HCEC 1CT (cell line): Measurements from ENCODE around the gene PGR.
A peak's percentile ranks its signal among the peaks of the same experiment; 100 is the strongest.

Source experiments
- DNase-seq: peaks from one replicate; pipeline ENCODE4 v3.0.0-alpha.2; 2017

Gene PGR

DNA sequence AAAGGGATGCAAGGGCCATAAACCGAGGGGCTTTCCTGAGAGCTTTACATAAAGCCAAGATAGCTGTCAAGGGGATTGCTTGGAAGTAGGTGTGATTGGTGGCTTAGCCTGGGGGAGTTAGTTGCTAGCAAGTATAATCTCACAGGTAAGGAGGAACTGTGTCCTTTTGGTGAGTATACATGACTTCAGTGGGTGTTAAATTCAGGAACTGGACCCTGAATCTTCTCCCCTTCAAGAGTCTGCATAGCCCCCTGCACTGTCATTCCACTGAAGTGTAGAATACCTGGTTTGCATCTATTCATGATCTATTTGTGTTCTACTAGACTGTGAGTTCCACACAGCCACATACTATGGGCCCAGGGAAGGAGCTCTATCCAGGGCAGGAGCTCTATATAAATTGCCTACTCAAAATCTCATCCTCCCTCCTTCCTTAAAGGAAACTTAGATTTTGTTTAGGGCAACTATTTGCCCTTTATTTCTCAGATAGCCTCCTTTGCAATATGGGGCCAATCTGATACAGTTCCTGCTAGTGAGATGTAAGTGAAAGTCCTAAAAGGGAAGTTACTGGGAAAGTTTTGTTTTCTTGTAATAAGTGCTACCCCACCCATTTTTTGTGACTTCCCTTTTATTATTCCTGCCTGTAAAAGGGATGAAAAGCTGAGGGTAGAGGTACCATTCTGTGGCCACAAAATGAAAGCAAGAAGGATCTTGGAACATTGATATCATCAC is 120.5 kb downstream of the PGR start:
- DNase-seq = no peak

DNA sequence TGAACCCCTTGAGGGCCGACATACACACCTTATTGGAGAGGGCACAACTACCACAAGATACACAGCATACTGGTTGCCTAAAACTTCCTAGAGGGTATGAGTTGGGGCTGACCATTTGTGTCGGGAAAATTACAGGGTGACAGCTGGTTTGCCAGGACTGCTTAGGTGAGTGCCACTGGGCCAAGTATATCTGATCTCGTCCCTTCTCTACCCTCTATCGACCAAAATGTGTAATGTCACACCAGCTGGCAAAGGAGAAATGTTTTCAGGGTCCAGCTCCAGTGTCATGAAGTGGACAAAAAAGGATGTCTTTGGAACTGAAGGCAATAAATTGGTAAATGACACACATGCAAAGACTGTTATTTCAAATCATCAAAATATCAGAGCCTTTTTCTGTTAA is 126.1 kb downstream of the PGR start:
- DNase-seq = peak; percentile 18

DNA sequence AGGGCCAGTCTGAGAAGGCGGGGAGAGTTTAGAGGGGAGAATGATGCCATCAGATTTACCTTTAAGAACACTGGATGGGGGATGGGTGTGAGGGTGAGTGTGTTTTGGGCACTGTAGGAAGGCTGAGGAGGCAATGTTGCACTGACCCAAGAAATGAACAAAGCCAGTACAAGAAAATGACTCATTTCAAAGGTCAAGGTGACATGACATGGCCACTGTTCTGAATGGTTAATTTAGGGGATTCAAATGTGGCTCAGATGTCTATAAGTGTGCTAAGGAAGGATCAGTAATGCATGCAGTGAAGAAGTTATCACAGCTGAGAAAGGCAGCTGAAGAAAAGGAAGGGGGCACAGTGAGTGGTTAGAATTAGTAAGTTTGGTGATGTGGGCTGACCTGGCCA is 129.9 kb downstream of the PGR start:
- DNase-seq = no peak

DNA sequence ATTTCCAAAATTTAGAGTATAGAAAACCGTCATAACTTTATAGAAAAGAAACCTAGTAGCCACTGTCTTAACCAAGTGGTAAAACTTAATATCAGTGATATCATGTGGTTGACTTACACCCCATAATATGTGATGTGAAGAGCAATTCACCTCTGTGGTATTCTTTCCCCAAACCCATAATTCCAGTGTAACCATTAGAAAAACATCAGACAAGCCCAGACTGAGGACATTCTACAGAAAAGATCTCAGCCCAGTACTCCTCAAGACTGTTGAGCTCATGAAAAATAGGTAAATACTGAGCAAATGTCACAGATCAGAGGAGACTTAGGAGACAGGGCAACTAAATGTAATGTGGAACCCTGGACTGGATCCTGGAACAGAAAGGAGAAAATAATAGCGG is 134.6 kb downstream of the PGR start:
- DNase-seq = no peak

DNA sequence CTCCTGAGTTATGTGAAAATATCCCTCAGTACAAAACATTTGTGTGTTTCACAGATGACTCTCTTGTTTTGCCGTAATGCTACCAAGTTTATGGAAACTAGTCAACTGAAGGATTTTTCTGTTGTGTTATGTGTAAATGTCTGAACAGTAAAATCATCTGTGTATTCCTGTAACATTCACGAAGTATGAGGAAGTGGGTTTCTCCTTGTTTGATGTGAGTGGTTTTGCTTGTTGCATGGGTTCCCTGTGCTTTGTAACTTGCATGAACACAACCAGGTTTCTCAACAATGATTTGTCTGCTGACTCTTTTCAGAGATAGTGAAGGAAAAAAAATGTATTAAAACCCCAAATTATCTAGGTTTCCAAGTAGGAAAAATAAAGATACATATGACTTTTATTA is 138.1 kb downstream of the PGR start:
- DNase-seq = no peak

DNA sequence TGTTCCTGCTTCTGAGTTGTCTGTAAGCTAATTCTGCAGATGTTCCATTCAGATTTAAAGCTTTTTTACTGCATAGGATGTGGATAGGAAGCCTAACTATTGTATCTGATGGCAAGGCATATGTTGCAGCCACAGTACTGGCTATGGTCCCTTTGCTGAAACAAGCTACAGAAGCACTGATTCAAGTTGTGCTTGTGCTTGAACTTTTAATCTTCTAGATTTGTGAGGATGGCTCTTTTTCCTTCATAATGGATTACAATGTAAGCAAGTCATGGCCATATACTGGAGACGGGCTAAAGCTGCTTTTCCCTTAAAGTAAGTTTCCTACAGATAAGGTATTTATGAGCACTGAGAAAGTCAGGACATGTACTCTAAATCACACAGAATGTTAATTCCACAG is 138.7 kb downstream of the PGR start:
- no peak for DNase-seq

DNA sequence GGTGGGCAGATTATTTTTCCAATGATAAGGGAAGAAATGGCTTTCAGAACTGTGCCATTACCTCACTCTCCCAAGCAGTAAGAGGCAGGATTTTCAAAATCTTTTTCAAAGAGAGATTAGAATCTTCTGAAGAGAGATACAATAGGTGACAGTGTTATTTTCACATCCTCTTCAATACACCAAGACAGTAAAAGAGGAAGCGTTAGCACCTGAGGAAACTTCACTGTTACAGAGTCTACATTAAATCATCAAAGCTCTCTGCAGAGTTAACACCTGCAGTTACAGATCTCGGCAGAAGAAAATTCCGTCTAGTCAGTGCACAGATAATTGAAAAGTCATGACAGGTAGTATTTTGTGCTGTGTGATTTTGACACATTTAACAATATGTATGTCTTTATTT is 144.9 kb downstream of the PGR start:
- no peak for DNase-seq

DNA sequence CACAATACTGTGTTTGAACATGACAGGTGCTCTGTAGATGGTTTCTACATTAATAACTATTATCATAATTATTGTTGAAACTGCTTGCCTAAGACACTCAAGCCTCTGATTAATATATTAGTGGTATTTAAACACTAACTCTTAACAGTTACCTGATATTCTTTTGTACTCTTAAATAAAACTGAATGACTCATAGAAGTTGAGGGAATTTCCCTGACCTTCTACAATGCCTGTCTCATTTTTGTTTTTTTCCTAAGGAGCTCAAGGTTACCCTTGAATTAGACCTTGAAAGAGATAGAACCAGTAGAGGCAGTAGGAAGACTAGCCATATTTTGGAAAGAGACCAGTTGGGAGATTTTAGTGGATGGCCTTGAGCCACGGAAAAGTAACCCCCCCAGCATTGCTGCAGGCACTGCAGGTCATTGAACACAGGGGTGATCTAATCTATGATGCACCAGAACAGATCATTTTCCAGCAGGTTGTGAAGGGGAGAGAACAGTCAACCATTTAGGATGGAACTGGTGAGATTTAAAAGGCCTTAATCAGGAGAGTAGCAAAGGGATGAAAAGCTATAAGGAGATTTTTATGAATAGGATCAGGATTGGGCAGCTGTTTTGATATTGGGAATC is 148.3 kb downstream of the PGR start:
- no peak for DNase-seq

DNA sequence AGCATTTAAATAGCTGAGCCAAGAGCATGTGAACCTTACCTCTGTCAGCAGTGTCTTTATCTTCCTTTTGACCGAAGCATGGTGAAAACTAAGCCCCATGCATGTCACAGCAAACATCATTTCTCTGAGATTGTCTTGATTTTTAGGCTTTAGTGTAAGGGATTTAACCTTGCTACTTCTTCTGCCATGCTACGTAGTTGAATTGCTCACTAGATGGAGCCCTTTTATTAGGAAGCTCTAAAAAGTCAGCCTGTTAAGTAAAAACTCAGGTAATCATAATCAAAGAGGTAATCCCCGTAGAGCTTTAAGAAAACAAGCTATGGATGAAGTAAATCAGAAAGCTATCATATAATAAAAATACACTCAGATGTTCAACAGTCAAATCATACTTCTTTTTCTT is 149.5 kb downstream of the PGR start:
- peak; percentile 8 for DNase-seq
